IMR-90 (cell line): ENCODE measurements around the gene CEBPZ. TPM values are rescaled to one million over a fixed set of nuclear protein-coding genes. Genes with fewer than 3 reads are reported as not detected.

Experiments used
- ATAC-seq: fragments of 200-7000 bp; cut with Tn5 transposase; 2 replicates; pipeline ENCODE4 v1.9.1; 2020; ENCODE audit warnings: low read depth, mild to moderate bottlenecking, moderate library complexity
- BruUV-seq: library from RNA; stranded (reverse); fragments of 400-500 nt; replicated peaks from 2 replicates; lab custom pipeline; 2021; lab: Mats Ljungman, UMichigan
- CTCF ChIA-PET: fragments of 300-600 bp; formaldehyde crosslinking; extraction: SDS; loops from one replicate; lab custom pipeline; 2021; ENCODE audit warnings: antibody characterized with exemption; lab: Yijun Ruan, JAX
- POLR2A ChIA-PET: fragments of 300-600 bp; sonication (Branson Sonifier 250); formaldehyde crosslinking; loops from one replicate; lab custom pipeline; 2022; ENCODE audit warnings: antibody characterized with exemption; ENCODE audit not compliant: unreplicated experiment; lab: Charles Lee
- DNase-seq: peaks from one replicate; pipeline ENCODE4 v3.0.0; 2013
- H2AFZ ChIP-seq: replicated peaks from 2 replicates; pipeline ENCODE3; 2013; ENCODE audit warnings: low read length, mild to moderate bottlenecking; ENCODE audit not compliant: poor library complexity
- H2AK5ac ChIP-seq: 2 replicates; pipeline ENCODE4 v1.6.1; 2013; ENCODE audit warnings: low read depth, low read length, inconsistent platforms
- H2AK9ac ChIP-seq: replicated peaks from 2 replicates; pipeline ENCODE3; 2013; ENCODE audit warnings: mild to moderate bottlenecking, low read depth, low read length, moderate library complexity; ENCODE audit not compliant: poor library complexity
- H2BK120ac ChIP-seq: 2 replicates; pipeline ENCODE4 v1.6.1; 2013; ENCODE audit warnings: low read depth, low read length, inconsistent platforms
- H2BK15ac ChIP-seq: 3 replicates; pipeline ENCODE4 v1.6.1; 2013; ENCODE audit warnings: low read depth, low read length, inconsistent platforms
- H2BK20ac ChIP-seq: 2 replicates; pipeline ENCODE4 v1.6.1; 2013; ENCODE audit warnings: low read depth, mild to moderate bottlenecking, inconsistent platforms, low read length, moderate library complexity
- H2BK5ac ChIP-seq: 2 replicates; pipeline ENCODE4 v1.6.1; 2013; ENCODE audit warnings: mild to moderate bottlenecking, low read depth, low read length, inconsistent platforms; ENCODE audit not compliant: poor library complexity, severe bottlenecking
- H3K14ac ChIP-seq: replicated peaks from 2 replicates; pipeline ENCODE4 v1.6.1; 2013; ENCODE audit warnings: low read depth, low read length, inconsistent platforms
- H3K18ac ChIP-seq: 2 replicates; pipeline ENCODE4 v1.6.1; 2013; ENCODE audit warnings: low read depth, low read length, control low read depth
- H3K23ac ChIP-seq: 2 replicates; pipeline ENCODE4 v1.6.1; 2013; ENCODE audit warnings: low read depth, low read length, inconsistent platforms
- H3K27ac ChIP-seq: 2 replicates; pipeline ENCODE4 v1.5.1; 2013; ENCODE audit warnings: mild to moderate bottlenecking, control low read depth, low read length; ENCODE audit not compliant: insufficient read depth
- H3K27me3 ChIP-seq: 2 replicates; pipeline ENCODE4 v1.6.1; 2013; ENCODE audit warnings: low read length; ENCODE audit not compliant: control insufficient read depth, insufficient read depth
- H3K36me3 ChIP-seq: 2 replicates; pipeline ENCODE4 v1.6.1; 2013; ENCODE audit warnings: low read length, mixed read lengths; ENCODE audit not compliant: control insufficient read depth, insufficient read depth
- H3K4ac ChIP-seq: 2 replicates; pipeline ENCODE4 v1.6.1; 2013; ENCODE audit warnings: low read depth, low read length, inconsistent platforms
- H3K4me1 ChIP-seq: 2 replicates; pipeline ENCODE4 v1.6.1; 2013; ENCODE audit warnings: low read length, mixed read lengths; ENCODE audit not compliant: control insufficient read depth, insufficient read depth
- H3K4me2 ChIP-seq: 2 replicates; pipeline ENCODE4 v1.6.1; 2013; ENCODE audit warnings: low read depth, mild to moderate bottlenecking, control low read depth, low read length, moderate library complexity
- H3K4me3 ChIP-seq: 2 replicates; pipeline ENCODE4 v1.5.1; 2013; ENCODE audit warnings: low read depth, mild to moderate bottlenecking, control low read depth, low read length, moderate library complexity; ENCODE audit not compliant: insufficient read depth
- H3K56ac ChIP-seq: 2 replicates; pipeline ENCODE4 v1.6.1; 2013; ENCODE audit warnings: low read length, inconsistent platforms; ENCODE audit not compliant: insufficient read depth; ENCODE audit errors: extremely low read depth
- H3K79me1 ChIP-seq, 2 experiments: 2 replicates each; pipeline ENCODE4 v1.6.1; 2013; ENCODE audit warnings: low read length in 2 of 2, inconsistent platforms in 1 of 2, low read depth in 1 of 2
- H3K9ac ChIP-seq: 2 replicates; pipeline ENCODE4 v1.6.1; 2013; ENCODE audit warnings: low read depth, low read length, control low read depth
- H3K9me1 ChIP-seq: 2 replicates; pipeline ENCODE4 v1.6.1; 2013; ENCODE audit warnings: low read length, inconsistent platforms; ENCODE audit not compliant: insufficient read depth
- H3K9me3 ChIP-seq: 2 replicates; pipeline ENCODE4 v1.6.1; 2013; ENCODE audit warnings: low read length; ENCODE audit not compliant: control insufficient read depth, insufficient read depth
- H4K20me1 ChIP-seq: 2 replicates; pipeline ENCODE4 v1.6.1; 2013; ENCODE audit warnings: low read length, inconsistent platforms; ENCODE audit not compliant: insufficient read depth
- H4K5ac ChIP-seq: 2 replicates; pipeline ENCODE4 v1.6.1; 2013; ENCODE audit warnings: mild to moderate bottlenecking, low read depth, low read length, control low read depth
- H4K8ac ChIP-seq, 2 experiments: 2 replicates each; pipeline ENCODE4 v1.6.1; 2013; ENCODE audit warnings: low read depth in 2 of 2, low read length in 2 of 2, control low read depth in 1 of 2, inconsistent platforms in 1 of 2
- H4K91ac ChIP-seq: 2 replicates; pipeline ENCODE4 v1.6.1; 2013; ENCODE audit warnings: low read depth, low read length, inconsistent platforms; ENCODE audit not compliant: insufficient read depth
- FOS ChIP-seq: fragments of 150-350 bp; IDR thresholded peaks from 2 replicates; pipeline ENCODE4 v1.6.1; 2016; ENCODE audit warnings: low read depth, low read length
- MXI1 ChIP-seq: IDR thresholded peaks from 2 replicates; pipeline ENCODE4 v1.6.1; 2012; ENCODE audit warnings: low read depth, mild to moderate bottlenecking, low read length, moderate library complexity, borderline replicate concordance
- whole genome bisulfite sequencing, 2 experiments: methylation state at CpG; one replicate each; pipeline versions ENCODE4 v1.1.5 to v1.1.7; 2013; ENCODE audit warnings: missing lambda C conversion rate in 2 of 2; ENCODE audit not compliant: insufficient read length in 1 of 2; ENCODE audit errors: extremely low coverage in 2 of 2; 5-methylcytosine and 5-hydroxymethylcytosine counted together
- dilution Hi-C: fragments of 300-500 bp; cut with HindIII; formaldehyde crosslinking; loops from one replicate; pipeline ENCODE4 v1.14.3; 2018; ENCODE audit warnings: low sequenced_read_pairs; ENCODE audit not compliant: unreplicated experiment
- in situ Hi-C: fragments of 300-500 bp; cut with MboI; formaldehyde crosslinking; loops from 3 replicates; pipeline ENCODE4 v1.14.3; 2019; ENCODE audit warnings: low sequenced_read_pairs, inconsistent platforms, mixed read lengths
- intact Hi-C: fragments of 100-400 bp; cut with micrococcal nuclease; formaldehyde crosslinking; loops from 2 replicates; pipeline ENCODE4 v1.10.0; 2022
- polyA plus RNA-seq, 3 experiments: library from polyadenylated mRNA; depleted of rRNA; stranded (reverse); fragments of >200 nt; gene quantifications; 2 replicates each; pipeline ENCODE4 v1.2.3, GENCODE V29; 2012; ENCODE audit warnings: low replicate concordance in 1 of 3
- total RNA-seq: library from RNA; depleted of rRNA; stranded (reverse); fragments of >200 nt; gene quantifications from 2 replicates; pipeline ENCODE4 v1.2.3, GENCODE V29; 2012

CEBPZ gene
- total and polyA plus RNA-seq, 2 of the 4 experiments (the other 2 are of a cell fraction): 9.4 to 33.3 TPM

DNA sequence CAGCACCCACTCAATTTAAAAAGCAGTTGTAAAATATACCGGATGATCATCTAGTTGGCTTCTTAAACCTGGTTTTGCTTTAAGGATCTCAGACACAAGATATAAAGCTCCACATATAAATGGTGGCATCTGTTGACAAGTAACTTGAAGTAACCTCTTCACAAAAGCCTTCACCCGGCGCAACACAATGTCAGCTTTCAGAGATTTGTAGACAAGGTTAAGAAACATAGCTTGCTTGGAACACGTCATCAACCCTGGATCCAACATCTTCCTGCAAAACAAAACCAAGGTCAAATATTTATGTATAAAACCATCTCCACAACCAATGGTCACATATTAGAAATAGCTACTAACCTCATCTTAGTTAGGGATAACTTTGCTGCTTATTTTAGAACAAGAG lies 8.3 kb downstream of the CEBPZ start:
- CTCF ChIA-PET: no interaction called here
- Histone ChIP-seq H3K9me3 (no peaks in the 10 kb centered on the region), H3K56ac (no peak overlapping the region), H2BK5ac (no peak overlapping the region), H3K23ac (no peak overlapping the region), H3K27me3 (no peaks in the 10 kb centered on the region), H3K4me3 (no peak overlapping the region), H3K18ac (no peak overlapping the region), H2BK15ac (no peak overlapping the region), H2AFZ (no peak overlapping the region), H3K9me1 (no peaks in the 10 kb centered on the region), H3K9ac (no peak overlapping the region), H3K27ac (no peak overlapping the region), H3K79me1 (peaks cover 19 to 34% of the 10 kb centered on the region in 2 experiments), H3K14ac (no peak overlapping the region), H3K36me3 (peaks cover 28% of the 10 kb centered on the region), H2BK120ac (no peak overlapping the region), H4K5ac (no peak overlapping the region), H2AK5ac (no peak overlapping the region), H3K4ac (no peak overlapping the region), H2BK20ac (no peak overlapping the region), H4K8ac (no peak overlapping the region), H4K20me1 (no peaks in the 10 kb centered on the region; the same call in 1 of the 2 replicates), H3K4me2 (no peak overlapping the region), H3K4me1 (no peaks in the 10 kb centered on the region), H2AK9ac (no peak overlapping the region), H4K91ac (no peak overlapping the region)
- TF ChIP-seq MXI1 (no peak), FOS (no peak)
- intact Hi-C loops (no loop called here), dilution Hi-C loops (no loop called here), in situ Hi-C loops (no loop called here)
- ATAC-seq (no peak), DNase-seq (no peak)
- WGBS, 2 experiments: no CpG with 5 or more reads among the region's 4 CpGs
- POLR2A ChIA-PET: no interaction called here
- BruUV-seq: no TSS peak
